Lower leg skin (tissue), 3 donors: ENCODE results near the gene RPL32.

ENCODE experiments used
- CTCF ChIP-seq, 3 donors: fragments of 450-650 bp; IDR thresholded peaks; one replicate each; pipeline ENCODE4 v1.5.1; 2016; ENCODE audit warnings: antibody characterized with exemption in 3 of 3, mild to moderate bottlenecking in 3 of 3, moderate library complexity in 2 of 3
- POLR2A ChIP-seq, 2 donors: fragments of 450-650 bp; IDR thresholded peaks; one replicate each; pipeline ENCODE4 v1.6.1; 2016 to 2017; ENCODE audit warnings: antibody characterized with exemption in 2 of 2, mild to moderate bottlenecking in 1 of 2, moderate library complexity in 1 of 2

GRCh38 chr3:12807601-12808359, 33.6 kb downstream of the RPL32 start:
- TF ChIP-seq POLR2A (IDR thresholded peaks at IDR 0.05) (no peak), CTCF (IDR thresholded peaks at IDR 0.05) (no peak)
